Prostate gland (tissue), 2 donors: ENCODE measurements around the gene MRM2. TPM values are rescaled to one million over a fixed set of nuclear protein-coding genes. Genes with fewer than 3 reads are reported as not detected.

Experiments
- DNase-seq: peaks from one replicate; pipeline ENCODE4 v3.0.0-alpha.2; 2019; ENCODE audit warnings: low spot score
- H3K27ac ChIP-seq, 2 donors: fragments of 200-600 bp; sonication (generic); 2 replicates each; pipeline ENCODE4 v1.5.1; 2017 to 2019
- H3K27me3 ChIP-seq: fragments of 200-600 bp; sonication (generic); replicated peaks from 2 replicates; pipeline ENCODE4 v1.5.1; 2019; ENCODE audit not compliant: insufficient read depth
- H3K36me3 ChIP-seq, 2 donors: fragments of 200-600 bp; sonication (generic); 1 replicate in 1 of 2; 2 replicates in 1 of 2; pipeline versions ENCODE4 v1.5.1 to v1.8.1; 2017 to 2019
- H3K4me1 ChIP-seq: fragments of 200-600 bp; sonication (generic); replicated peaks from 2 replicates; pipeline ENCODE4 v1.5.1; 2019
- H3K4me3 ChIP-seq, 2 donors: fragments of 200-600 bp; sonication (generic); 2 replicates each; pipeline ENCODE4 v1.5.1; 2017 to 2019
- H3K9me3 ChIP-seq: fragments of 200-600 bp; sonication (generic); 2 replicates; pipeline ENCODE4 v1.5.1; 2017
- CTCF ChIP-seq, 4 experiments: fragments of 200-600 bp in 2 of 4; fragments of 450-650 bp in 2 of 4; sonication (generic) in 2 of 4; IDR thresholded peaks; 1 replicate in 3 of 4; 2 replicates in 1 of 4; pipeline ENCODE4 v1.5.1; 2016 to 2019; ENCODE audit warnings: antibody characterized with exemption in 4 of 4, mild to moderate bottlenecking in 2 of 4, moderate library complexity in 2 of 4
- POLR2A ChIP-seq: fragments of 450-650 bp; IDR thresholded peaks from one replicate; pipeline ENCODE4 v1.6.1; 2016; ENCODE audit warnings: antibody characterized with exemption, mild to moderate bottlenecking
- POLR2AphosphoS5 ChIP-seq: sonication (generic); formaldehyde crosslinking; IDR thresholded peaks from one replicate; pipeline ENCODE4 v1.6.1; 2017; ENCODE audit warnings: antibody characterized with exemption
- WGBS: methylation state at CpG from one replicate; pipeline ENCODE4 v1.1.5; 2018; 5-methylcytosine and 5-hydroxymethylcytosine counted together
- intact Hi-C: fragments of 100-400 bp; cut with DNase I; formaldehyde crosslinking; loops from one replicate; pipeline ENCODE4 v1.14.2; 2022
- microRNA-seq: library from miRNA; unstranded; fragments of <30 nt; microRNA quantifications from one replicate; pipeline ENCODE4, GENCODE V29; 2016
- total RNA-seq, 2 donors: library from RNA; depleted of rRNA; stranded (reverse); fragments of >200 nt; gene quantifications; one replicate each; pipeline ENCODE4 v1.1.0, GENCODE V29; 2016

The MRM2 gene
- total RNA-seq, 2 donors from 2014 or later = 21.8 to 23.0 TPM

- no peak overlapping the region for H3K4me3 ChIP-seq
- 78% methylated on average over 4 of the region's 4 CpGs for WGBS
- H3K9me3 ChIP-seq = no peaks in the 10 kb centered on the region
- TF ChIP-seq POLR2AphosphoS5 (no peak), CTCF (IDR thresholded peaks at IDR 0.05) (no peak), POLR2A (no peak)
- H3K4me1 ChIP-seq = no peaks in the 10 kb centered on the region
- H3K36me3 ChIP-seq = no peaks in the 10 kb centered on the region
- H3K27ac ChIP-seq = no peak overlapping the region
- H3K27me3 ChIP-seq = no peaks in the 10 kb centered on the region
- intact Hi-C loops = no loop called here
- no peak for DNase-seq
These were observed 55.8 kb downstream of the MRM2 start for GRCh38 chr7:2186166-2186565.

- 96% methylated on average over 8 of the region's 8 CpGs for WGBS
- TF ChIP-seq POLR2A (no peak), POLR2AphosphoS5 (no peak), CTCF (IDR thresholded peaks at IDR 0.05) (no peak)
- H3K27me3 ChIP-seq = no peaks in the 10 kb centered on the region
- no peaks in the 10 kb centered on the region for H3K36me3 ChIP-seq
- H3K27ac ChIP-seq = no peak overlapping the region
- DNase-seq = no peak
- H3K9me3 ChIP-seq = no peaks in the 10 kb centered on the region
- no peak overlapping the region for H3K4me3 ChIP-seq
- intact Hi-C loops = no loop called here
- H3K4me1 ChIP-seq = no peaks in the 10 kb centered on the region
These were observed 56.3 kb downstream of the MRM2 start for GRCh38 chr7:2185715-2186114.

Small RNA genes lying within 50 kb of the gene (microRNA-seq; reads per million reads assigned to microRNA genes)
- gene MIR6836 = not detected

Other genes starting within 250 kb of the MRM2 start
- 10 to 100 TPM; 79.3 to 91.9 TPM for gene MAD1L1, start 9.3 kb downstream of the MRM2 start, total RNA-seq
- gene NUDT1, start within 50 bp of the MRM2 start, total RNA-seq = 10 to 100 TPM; 18.1 to 35.3 TPM
- gene SNX8, start 72.2 kb upstream of the MRM2 start, total RNA-seq = 10 to 100 TPM; 10.7 to 29.2 TPM
- gene EIF3B, start 112.6 kb upstream of the MRM2 start, total RNA-seq = 100 to 1,000 TPM; 141 to 220 TPM
- gene CHST12, start 161.4 kb upstream of the MRM2 start, total RNA-seq = 10 to 100 TPM; 22.4 to 36.1 TPM
- not detected for gene GRIFIN, start 234.2 kb upstream of the MRM2 start, total RNA-seq